Nucleus accumbens (tissue), 56 donors: ENCODE results near the gene DRG2.

Experiments
- DNase-seq, 56 donors: peaks; one replicate each; lab custom pipeline; 2025; lab: John Stamatoyannopoulos, UW

The DRG2 gene

DNA sequence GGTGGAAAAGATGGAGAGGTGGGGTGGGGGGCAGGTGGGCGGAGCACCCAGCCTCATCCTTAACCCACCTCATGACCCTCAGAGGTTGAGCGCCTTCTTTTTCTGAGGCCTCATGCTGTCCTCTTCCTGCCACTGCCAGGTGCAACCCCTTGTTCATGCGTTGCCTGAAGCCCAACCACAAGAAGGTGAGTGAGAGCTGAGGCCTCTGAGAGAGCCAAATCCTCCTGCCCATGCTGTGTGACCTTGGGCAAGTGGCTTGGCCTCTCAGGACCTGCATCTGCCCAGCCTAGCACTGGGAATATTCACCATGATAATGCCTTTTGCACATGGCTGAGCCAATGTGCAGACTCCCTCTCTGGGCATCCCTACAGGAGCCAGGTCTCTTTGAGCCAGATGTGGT is 52.9 kb downstream of the DRG2 start:
- no peak for DNase-seq

DNA sequence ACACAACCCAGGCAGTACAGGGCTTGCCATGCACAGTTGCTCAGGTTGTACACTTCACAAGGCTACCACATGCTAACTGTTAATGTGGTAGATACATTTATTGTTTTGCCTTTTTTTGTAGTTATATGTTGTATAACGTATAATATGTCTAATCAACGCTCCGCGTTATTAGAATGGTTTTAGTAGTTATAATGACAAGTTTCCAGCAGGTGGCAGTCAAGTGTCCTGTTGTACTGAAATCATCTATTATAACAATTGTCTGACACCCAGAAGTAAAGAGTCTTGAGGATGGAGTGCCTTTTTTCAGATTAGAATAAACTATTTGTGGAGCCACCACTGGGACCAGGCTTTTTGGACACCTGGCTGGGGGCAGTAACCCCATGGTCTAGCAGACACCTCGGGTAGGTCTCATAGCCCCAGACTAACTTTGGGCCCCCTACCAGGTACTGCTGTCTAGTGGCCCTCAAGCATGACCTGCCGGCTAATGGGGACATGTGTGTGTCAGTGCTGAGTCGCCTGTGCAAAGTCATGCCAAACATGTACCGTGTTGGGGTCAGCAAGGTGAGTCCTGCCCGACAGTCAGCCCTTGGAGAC is 53.6 kb downstream of the DRG2 start:
- peak in 8 of 56 donors; percentile 2 to 52 (median 13) for DNase-seq

DNA sequence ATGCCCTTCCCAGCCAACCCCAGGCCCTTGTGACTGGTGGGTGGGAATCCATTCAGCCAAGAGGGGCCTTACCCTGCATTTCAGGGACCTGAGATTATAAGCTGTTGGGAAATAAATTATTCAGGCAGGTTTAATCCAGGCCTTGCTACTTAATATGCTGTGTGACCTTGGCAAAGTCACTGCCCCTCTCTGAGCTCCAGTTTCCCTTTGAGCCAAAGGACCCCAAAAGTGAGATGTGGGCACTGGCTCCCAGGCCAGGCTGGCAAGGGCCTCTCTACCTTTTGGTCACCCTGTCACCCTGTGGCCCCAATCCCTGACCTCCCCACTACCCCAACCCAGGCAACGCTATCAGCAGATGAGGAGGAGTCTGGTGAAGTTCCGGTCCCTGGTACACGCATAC is 54.7 kb downstream of the DRG2 start:
- no peak for DNase-seq

DNA sequence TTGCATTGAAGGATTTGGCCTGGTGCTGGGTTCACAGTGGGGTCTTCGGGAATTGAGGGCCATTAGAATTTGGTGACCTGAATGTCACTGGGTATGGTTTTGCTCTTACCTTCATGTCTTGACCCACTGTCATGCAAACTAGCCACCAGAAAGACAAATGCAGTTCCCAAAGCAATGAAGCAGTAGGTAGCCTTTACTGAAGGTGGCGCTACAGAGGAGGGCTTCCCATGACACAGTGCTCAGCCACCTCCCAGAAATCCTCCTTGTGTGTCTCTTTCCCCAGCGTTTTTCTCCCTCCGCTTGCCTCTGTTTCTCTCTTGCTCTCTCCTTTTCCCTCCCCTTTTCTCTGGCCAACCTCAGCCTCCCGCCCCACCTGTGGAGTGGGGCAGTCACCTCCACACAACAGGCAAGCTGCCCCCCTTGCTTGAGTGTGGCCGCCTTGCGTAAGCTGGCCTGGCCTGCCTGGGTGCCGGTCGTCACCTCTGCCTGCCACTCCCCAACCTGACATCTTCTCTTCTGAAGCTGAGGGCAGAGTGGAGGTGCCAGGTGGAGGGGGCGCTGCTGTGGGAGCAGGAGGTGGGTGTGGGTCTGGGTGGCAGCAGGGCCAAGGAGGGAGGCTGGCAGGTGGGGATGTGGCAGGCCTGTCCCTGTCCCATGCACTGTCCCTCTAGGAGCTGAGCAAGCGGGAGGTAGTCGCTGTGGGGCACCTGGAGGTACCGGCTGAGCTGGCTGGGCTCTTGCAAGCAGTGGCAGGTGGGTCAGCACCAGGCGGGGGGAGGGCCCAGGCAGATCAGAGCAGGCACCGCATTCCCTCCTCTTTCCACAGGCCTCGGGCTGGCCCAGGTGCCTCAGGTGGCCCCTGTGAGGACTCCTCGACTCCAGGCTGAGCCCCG is 55.5 kb downstream of the DRG2 start:
- DNase-seq, result no peak

DNA sequence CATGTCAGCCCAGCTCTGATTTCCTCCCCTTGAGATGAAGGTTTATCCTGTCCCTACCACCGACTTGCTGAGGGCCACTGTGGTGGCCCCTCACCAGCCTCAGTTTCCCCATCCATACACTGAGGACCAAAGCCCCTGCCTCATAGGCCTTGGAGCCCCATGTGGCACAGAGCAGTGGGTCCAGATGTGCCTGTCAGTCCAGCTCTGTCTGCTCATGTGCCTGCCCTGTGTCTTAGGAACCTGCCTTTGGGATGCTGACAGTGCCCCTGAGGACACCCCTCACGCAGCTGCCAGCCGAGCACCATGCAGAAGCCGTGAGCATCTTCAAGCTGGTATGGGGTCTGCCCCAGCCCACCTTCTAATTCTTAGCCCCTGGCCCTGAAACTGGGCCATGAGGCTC is 56.5 kb downstream of the DRG2 start:
- no peak for DNase-seq

DNA sequence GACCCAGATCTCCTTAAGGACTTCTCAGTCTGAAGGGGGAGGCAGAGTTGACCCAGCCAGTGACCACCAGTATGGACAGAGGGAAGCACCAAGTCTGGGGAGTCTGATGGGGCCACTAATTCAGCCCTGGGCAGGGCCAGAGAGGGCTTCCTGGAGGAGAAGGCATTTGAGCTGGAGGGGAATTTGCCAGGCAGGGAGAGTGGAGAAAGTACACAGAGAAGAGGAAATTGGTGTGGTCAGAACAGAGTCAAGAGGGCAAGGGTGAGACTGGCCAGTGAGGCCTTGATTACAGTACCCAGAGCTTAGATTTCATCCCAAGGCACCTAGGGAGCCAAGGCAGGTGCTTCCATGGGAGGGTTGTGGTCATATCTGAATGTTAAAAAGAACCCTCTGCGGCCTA is 57.1 kb downstream of the DRG2 start:
- DNase-seq, result no peak

DNA sequence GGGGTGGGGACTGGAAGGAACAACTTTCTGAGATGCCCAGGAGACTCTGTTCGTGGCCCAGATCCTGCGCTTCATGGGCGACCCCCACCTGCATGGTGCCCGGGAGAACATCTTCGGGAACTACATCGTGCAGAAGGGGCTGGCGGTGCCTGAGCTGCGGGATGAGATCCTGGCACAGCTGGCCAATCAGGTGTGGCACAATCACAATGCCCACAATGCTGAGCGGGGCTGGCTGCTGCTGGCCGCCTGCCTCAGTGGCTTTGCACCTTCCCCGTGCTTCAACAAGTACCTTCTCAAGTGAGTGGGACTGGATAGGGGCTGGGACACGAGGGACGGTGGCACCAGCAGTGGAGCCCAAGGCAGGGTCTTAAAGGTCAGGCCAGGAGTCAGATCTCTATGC is 58.1 kb downstream of the DRG2 start:
- DNase-seq, result no peak

DNA sequence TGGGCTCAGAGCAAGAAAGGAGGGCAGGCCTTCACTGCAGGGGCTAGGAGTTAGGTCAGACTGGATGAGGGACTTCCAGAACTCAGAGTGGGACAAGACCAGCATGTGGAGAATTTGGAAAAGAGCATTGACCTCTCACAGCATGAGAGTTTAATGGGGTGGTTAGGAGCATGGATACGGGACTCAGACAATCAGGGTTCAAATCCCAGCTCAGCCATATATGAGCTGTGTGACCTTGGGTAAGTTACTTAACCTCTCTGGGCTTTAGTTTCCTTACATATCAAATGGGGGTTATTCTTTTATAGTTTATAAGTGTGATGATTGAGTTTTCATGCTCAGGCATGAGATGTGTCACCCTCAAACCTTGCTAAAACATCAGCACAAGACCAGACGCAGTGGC is 58.5 kb downstream of the DRG2 start:
- no peak for DNase-seq

DNA sequence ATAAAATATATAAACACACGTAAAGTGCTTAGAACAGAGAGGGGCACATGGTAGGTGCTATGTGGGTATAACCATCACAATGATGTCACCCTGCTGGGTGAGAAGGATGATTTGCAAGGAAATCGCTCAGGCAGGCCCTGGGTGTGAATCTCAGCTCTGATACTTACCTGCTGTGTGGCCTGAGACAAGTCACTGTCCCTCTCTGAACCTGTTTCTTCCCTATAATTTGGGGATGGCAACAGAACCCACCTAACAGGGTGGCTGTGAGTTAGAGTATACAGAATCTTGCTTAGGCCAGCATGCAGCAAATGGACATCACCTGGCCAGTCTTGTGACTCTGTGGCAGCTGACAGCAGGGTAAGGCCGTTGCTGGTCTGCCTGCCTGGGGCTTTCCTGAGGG is 59.2 kb downstream of the DRG2 start:
- no peak for DNase-seq

DNA sequence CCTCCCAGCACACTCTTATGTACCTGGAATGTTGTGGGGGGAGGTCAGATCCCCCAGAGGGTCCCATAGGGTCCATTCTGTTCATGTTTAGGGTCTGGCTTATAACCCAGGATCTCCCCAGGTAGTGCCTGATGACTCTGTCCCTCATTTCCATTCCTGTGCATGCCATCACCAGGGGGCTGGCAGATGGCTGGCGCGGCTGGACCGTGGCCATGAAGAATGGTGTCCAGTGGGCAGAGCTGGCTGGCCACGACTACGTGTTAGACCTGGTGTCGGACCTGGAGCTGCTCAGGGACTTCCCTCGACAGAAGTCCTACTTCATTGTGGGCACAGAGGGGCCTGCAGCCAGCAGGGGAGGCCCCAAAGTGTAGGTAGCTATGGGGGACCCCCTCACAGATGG is 60.8 kb downstream of the DRG2 start:
- no peak for DNase-seq

DNA sequence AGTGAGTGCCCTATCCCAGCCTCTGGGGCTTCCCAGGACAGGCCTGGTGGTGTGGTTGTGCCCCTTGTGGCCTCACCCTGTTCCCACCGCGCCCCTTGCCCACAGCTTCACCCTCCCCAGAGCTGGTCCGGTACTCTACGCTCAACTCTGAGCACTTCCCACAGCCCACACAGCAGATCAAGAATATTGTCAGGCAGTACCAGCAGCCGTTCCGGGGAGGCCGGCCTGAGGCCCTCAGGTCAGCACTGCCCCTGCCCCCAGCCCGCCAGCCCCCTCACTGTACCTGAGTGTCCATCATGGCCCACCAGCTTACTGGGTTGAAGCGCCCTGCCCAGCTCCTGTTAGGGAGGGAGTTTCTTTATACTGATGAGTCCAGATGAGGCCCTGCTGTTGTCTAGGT is 63.5 kb downstream of the DRG2 start:
- no peak for DNase-seq

DNA sequence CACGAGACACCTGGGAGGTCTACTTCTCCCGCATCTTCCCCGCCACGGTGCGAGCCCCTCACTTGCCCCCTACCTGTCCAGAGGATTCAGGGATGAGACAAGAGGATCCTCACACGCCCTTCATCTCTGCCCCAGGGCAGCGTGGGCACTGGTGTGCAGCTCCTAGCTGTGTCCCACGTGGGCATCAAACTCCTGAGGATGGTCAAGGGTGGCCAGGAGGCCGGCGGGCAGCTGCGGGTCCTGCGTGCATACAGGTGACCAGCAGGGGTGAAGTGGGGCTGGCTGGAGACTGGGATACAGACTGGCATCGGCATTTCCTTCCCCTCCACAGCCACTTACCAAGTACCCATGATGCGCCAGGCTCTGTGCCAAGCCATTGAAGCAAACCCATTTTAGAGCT is 67.4 kb downstream of the DRG2 start:
- no peak for DNase-seq

DNA sequence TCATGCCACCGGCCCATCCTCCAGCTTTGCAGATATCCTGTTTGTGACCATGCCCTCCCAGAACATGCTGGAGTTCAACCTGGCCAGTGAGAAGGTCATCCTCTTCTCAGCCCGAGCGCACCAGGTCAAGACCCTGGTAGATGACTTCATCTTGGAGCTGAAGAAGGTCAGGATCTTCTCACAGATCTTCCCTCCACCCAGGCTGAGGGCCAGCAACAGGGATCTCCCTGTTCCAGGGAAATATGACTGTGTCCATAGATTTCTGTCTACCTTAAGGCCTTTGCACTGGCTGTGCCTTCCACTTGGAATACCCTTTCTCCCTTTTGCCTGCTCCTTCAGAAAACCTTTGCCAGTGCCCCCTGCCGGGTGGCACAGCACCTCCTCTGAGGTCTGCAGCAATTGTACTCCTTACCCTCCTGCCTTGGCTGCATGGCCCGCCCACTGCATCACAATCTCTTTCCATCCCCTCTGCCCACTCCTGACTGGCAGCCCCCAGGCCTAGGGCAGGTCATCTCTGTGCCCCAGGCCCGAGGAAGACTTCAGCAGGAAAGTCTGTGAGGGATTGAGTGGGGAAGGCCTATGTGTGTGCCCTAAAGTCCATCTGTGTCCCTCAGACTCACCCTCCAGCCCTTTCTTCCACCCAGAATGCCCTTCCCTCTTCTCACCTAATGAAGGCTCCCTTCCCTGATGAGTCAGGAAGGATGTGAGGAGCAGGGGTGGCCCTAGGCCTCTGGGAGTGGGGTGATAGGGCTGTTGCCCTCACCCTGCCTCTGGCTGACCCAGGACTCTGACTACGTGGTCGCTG is 68.6 kb downstream of the DRG2 start:
- no peak for DNase-seq

DNA sequence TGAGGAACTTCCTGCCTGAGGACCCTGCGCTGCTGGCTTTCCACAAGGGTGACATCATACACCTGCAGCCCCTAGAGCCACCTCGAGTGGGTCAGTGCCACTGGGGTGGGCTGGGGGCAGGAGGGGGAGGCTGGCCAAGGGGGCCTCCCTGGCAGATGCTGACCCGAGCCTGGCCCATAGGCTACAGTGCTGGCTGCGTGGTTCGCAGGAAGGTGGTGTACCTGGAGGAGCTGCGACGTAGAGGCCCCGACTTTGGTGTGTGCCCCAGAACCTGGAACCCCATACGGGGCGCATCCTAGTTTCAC is 69.2 kb downstream of the DRG2 start:
- DNase-seq, result no peak
